SK-N-SH (cell line): ENCODE measurements around the gene ZMYND15. TPM values are rescaled to one million over a fixed set of nuclear protein-coding genes. Genes with fewer than 3 reads are reported as not detected.
"Not testable (repeated sequence)": the region's sequence is repeated elsewhere in the genome, so short reads cannot be mapped to it uniquely, and the experiment has no call there.

Experiments used
- CTCF ChIA-PET: fragments of 300-600, 350-600 bp; formaldehyde crosslinking; extraction: SDS; loops from one replicate; lab custom pipeline; 2021; lab: Yijun Ruan, JAX
- POLR2A ChIA-PET: fragments of 350-600 bp; sonication (Branson Sonifier 250); formaldehyde crosslinking; extraction: SDS; loops from one replicate; lab custom pipeline; 2020; ENCODE audit warnings: antibody characterized with exemption, inconsistent platforms; lab: Yijun Ruan, JAX
- DNase-seq: peaks from one replicate; pipeline ENCODE4 v3.0.0; 2012
- H2AFZ ChIP-seq: fragments of 200-600 bp; sonication (generic); 2 replicates; pipeline ENCODE4 v1.8.1; 2016; ENCODE audit warnings: antibody characterized with exemption, mild to moderate bottlenecking, low read depth
- H3F3A ChIP-seq: fragments of 200-600 bp; sonication (generic); replicated peaks from 2 replicates; pipeline ENCODE3; 2016; ENCODE audit warnings: antibody characterized with exemption, mild to moderate bottlenecking; ENCODE audit not compliant: insufficient read depth
- H3K27ac ChIP-seq, 2 experiments: fragments of 200-500 bp in 1 of 2; fragments of 200-600 bp in 1 of 2; sonication (Bioruptor generic) in 1 of 2; sonication (generic), shearing (Covaris generic) in 1 of 2; 2 replicates each; pipeline versions ENCODE4 v1.5.1 to v1.6.1; 2014 to 2016; ENCODE audit warnings: low read depth in 2 of 2, inconsistent platforms in 1 of 2, low read length in 1 of 2, mild to moderate bottlenecking in 1 of 2, mixed read lengths in 1 of 2
- H3K27me3 ChIP-seq: fragments of 200-600 bp; sonication (generic), shearing (Covaris generic); 2 replicates; pipeline ENCODE4 v1.6.1; 2016; ENCODE audit warnings: mixed run types; ENCODE audit not compliant: insufficient read depth
- H3K36me3 ChIP-seq, 2 experiments: fragments of 200-500 bp in 1 of 2; fragments of 200-600 bp in 1 of 2; sonication (Bioruptor generic) in 1 of 2; sonication (generic) in 1 of 2; replicated peaks in 1 of 2; 2 replicates each; pipeline versions ENCODE3 to v1.5.1; 2014 to 2016; ENCODE audit warnings: low read length in 1 of 2, mild to moderate bottlenecking in 1 of 2; ENCODE audit not compliant: insufficient read depth in 2 of 2, control insufficient read depth in 1 of 2
- H3K4me1 ChIP-seq, 2 experiments: fragments of 200-500 bp in 1 of 2; fragments of 200-600 bp in 1 of 2; sonication (Bioruptor generic) in 1 of 2; sonication (generic), shearing (Covaris generic) in 1 of 2; 2 replicates each; pipeline versions ENCODE4 v1.5.1 to v1.6.1; 2014 to 2016; ENCODE audit warnings: low read depth in 1 of 2, low read length in 1 of 2, mixed run types in 1 of 2; ENCODE audit not compliant: insufficient read depth in 2 of 2, control insufficient read depth in 1 of 2
- H3K4me2 ChIP-seq: fragments of 200-600 bp; sonication (generic), shearing (Covaris generic); 2 replicates; pipeline ENCODE4 v1.6.1; 2017; ENCODE audit warnings: mixed run types
- H3K4me3 ChIP-seq, 2 experiments: fragments of 200-500 bp in 1 of 2; fragments of 200-600 bp in 1 of 2; sonication (Bioruptor generic) in 1 of 2; sonication (generic), shearing (Covaris generic) in 1 of 2; 2 replicates each; pipeline versions ENCODE4 v1.5.1 to v1.8.1; 2014 to 2016; ENCODE audit warnings: low read depth in 2 of 2, inconsistent platforms in 1 of 2, low read length in 1 of 2, mild to moderate bottlenecking in 1 of 2, mixed read lengths in 1 of 2, moderate library complexity in 1 of 2
- H3K79me2 ChIP-seq: fragments of 200-600 bp; sonication (generic); 2 replicates; pipeline ENCODE4 v1.8.1; 2017; ENCODE audit warnings: mild to moderate bottlenecking; ENCODE audit not compliant: insufficient read depth
- H3K9ac ChIP-seq: fragments of 200-600 bp; sonication (generic); 2 replicates; pipeline ENCODE4 v1.6.1; 2017; ENCODE audit warnings: mixed run types
- H3K9me2 ChIP-seq: fragments of 200-600 bp; sonication (generic); 2 replicates; pipeline ENCODE4 v1.6.1; 2017; ENCODE audit warnings: mixed run types
- H3K9me3 ChIP-seq: fragments of 200-600 bp; sonication (generic); 2 replicates; pipeline ENCODE4 v1.6.1; 2017; ENCODE audit warnings: mixed run types, mild to moderate bottlenecking, moderate library complexity
- H4K20me1 ChIP-seq: fragments of 200-600 bp; sonication (generic); 2 replicates; pipeline ENCODE4 v1.6.1; 2017; ENCODE audit warnings: mild to moderate bottlenecking, mixed run types; ENCODE audit not compliant: insufficient read depth
- ELF1 ChIP-seq: IDR thresholded peaks from 2 replicates; pipeline ENCODE4 v1.4.0; 2012
- EZH2phosphoT487 ChIP-seq: fragments of 200-600 bp; sonication (generic); IDR thresholded peaks from 2 replicates; pipeline ENCODE4 v1.6.1; 2017; ENCODE audit warnings: low read depth, mixed run types, mild to moderate bottlenecking, antibody characterized with exemption, moderate library complexity, borderline replicate concordance
- FOXJ3 ChIP-seq: sonication (generic); formaldehyde crosslinking; IDR thresholded peaks from 2 replicates; pipeline ENCODE4 v1.5.1; 2020; ENCODE audit warnings: mild to moderate bottlenecking, missing genetic modification reagents
- GABPA ChIP-seq: IDR thresholded peaks from 2 replicates; pipeline ENCODE4 v1.4.0; 2012; ENCODE audit warnings: low read depth, mild to moderate bottlenecking
- IRF3 ChIP-seq: fragments of 150-350 bp; IDR thresholded peaks from 2 replicates; pipeline ENCODE4 v1.6.1; 2016; ENCODE audit warnings: mild to moderate bottlenecking, low read depth, low read length
- JUND ChIP-seq: IDR thresholded peaks from 2 replicates; pipeline ENCODE4 v1.4.0; 2012
- MEF2A ChIP-seq: IDR thresholded peaks from 2 replicates; pipeline ENCODE4 v1.4.0; 2012; ENCODE audit warnings: low read depth, borderline replicate concordance
- MXI1 ChIP-seq: IDR thresholded peaks from 2 replicates; pipeline ENCODE4 v1.6.1; 2012; ENCODE audit warnings: mild to moderate bottlenecking, low read depth, low read length, improper control_type of control experiment
- PBX3 ChIP-seq: IDR thresholded peaks from 2 replicates; pipeline ENCODE4; 2012
- POLR2AphosphoS5 ChIP-seq: IDR thresholded peaks from 2 replicates; pipeline ENCODE4 v1.6.1; 2012; ENCODE audit warnings: low read depth, low read length
- RAD21 ChIP-seq: IDR thresholded peaks from 2 replicates; pipeline ENCODE4 v1.6.1; 2012; ENCODE audit warnings: mild to moderate bottlenecking, low read length
- RFX5 ChIP-seq: IDR thresholded peaks from 2 replicates; pipeline ENCODE4 v1.6.1; 2012; ENCODE audit warnings: mild to moderate bottlenecking, improper control_type of control experiment, low read length
- SIN3A ChIP-seq: IDR thresholded peaks from 2 replicates; pipeline ENCODE4 v1.6.1; 2012; ENCODE audit warnings: low read depth, mild to moderate bottlenecking, low read length, moderate library complexity, borderline replicate concordance
- SMC3 ChIP-seq: IDR thresholded peaks from 2 replicates; pipeline ENCODE4 v1.6.1; 2012; ENCODE audit warnings: low read depth, low read length, improper control_type of control experiment
- TAF1 ChIP-seq: IDR thresholded peaks from 2 replicates; pipeline ENCODE4 v1.6.1; 2012; ENCODE audit warnings: low read depth, mild to moderate bottlenecking, low read length, moderate library complexity, borderline replicate concordance
- TCF12 ChIP-seq: IDR thresholded peaks from 2 replicates; pipeline ENCODE4 v1.4.0; 2012
- TEAD4 ChIP-seq: IDR thresholded peaks from 2 replicates; pipeline ENCODE4 v1.4.0; 2012; ENCODE audit warnings: mild to moderate bottlenecking, borderline replicate concordance; ENCODE audit not compliant: insufficient read depth
- YY1 ChIP-seq: IDR thresholded peaks from 2 replicates; pipeline ENCODE4 v1.4.0; 2012; ENCODE audit warnings: low read depth, mild to moderate bottlenecking
- WGBS: methylation state at CpG from one replicate; pipeline ENCODE4 v1.1.6; 2017; ENCODE audit warnings: low lambda C conversion rate; 5-methylcytosine and 5-hydroxymethylcytosine counted together
- polyA plus RNA-seq, 3 experiments: library from polyadenylated mRNA; depleted of rRNA; stranded (reverse); fragments of >200 nt; gene quantifications; 2 replicates each; pipeline ENCODE4 v1.2.3, GENCODE V29; 2012
- TF ChIP-seq, protein P1 (sequence below): IDR thresholded peaks from 2 replicates; pipeline ENCODE4 v1.4.0; 2012; ENCODE audit warnings: low read depth, borderline replicate concordance

The ZMYND15 gene
- polyA plus RNA-seq, 1 of the 3 experiments (the other 2 are of a cell fraction) = 0.08 TPM

DNA sequence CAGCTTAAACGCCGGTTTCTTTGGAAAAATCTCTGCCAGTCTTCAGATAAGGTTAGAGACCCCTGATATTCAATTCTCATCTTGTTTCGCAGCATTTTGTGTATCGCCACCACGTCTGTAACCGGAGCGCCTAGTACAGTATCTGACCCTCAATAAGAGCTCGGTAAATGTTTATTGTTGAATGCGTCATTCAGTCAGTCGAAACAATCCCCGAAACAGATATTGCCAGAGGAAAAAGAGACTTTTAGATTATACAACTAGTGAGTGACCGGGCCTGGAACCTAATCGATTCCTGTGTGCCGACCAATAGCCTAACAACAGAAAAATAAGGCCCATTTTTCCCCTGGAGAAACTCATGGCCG lies 36.3 kb upstream of the ZMYND15 start:
- peaks cover 0 to 15% of the 10 kb centered on the region in 2 experiments; a peak in 2 of 4 replicates for H3K4me1 ChIP-seq
- 0 out of 2 replicates have a peak, but pooled peaks cover 3% of the 10 kb centered on the region for H4K20me1 ChIP-seq
- peak overlapping the region; percentile 96 for H3K9ac ChIP-seq
- ChIA-PET POLR2A (interaction anchor here (1.8 kb wide), 1 partner anchor 87 kb away, joined by 5 read pairs; no protein-coding TSS in a partner anchor), CTCF (interaction anchor here (0.5 to 1.4 kb wide), 4 partner anchors 9 to 138 kb away, joined by 3 to 4 read pairs (median 4); no protein-coding TSS in a partner anchor)
- peaks cover 6% of the 10 kb centered on the region for H3F3A ChIP-seq
- peak overlapping the region; percentile 99 for H3K4me2 ChIP-seq
- no peaks in the 10 kb centered on the region for H3K9me2 ChIP-seq
- peaks cover 60% of the 10 kb centered on the region for H3K79me2 ChIP-seq
- H3K9me3 ChIP-seq = no peaks in the 10 kb centered on the region
- H3K4me3 ChIP-seq = peak overlapping the region; percentile 87 to 100
- no peaks in the 10 kb centered on the region for H3K27me3 ChIP-seq
- H3K27ac ChIP-seq = peak overlapping the region in 1 of 2 experiments; percentile 42; a peak in 2 of 4 replicates
- 2% methylated on average over 15 of the region's 15 CpGs for WGBS
- H2AFZ ChIP-seq = peak overlapping the region; percentile 86
- DNase-seq = no peak
- no peaks in the 10 kb centered on the region for H3K36me3 ChIP-seq
- TF ChIP-seq JUND (no peak), GABPA (no peak), ELF1 (no peak), EZH2phosphoT487 (no peak), FOXJ3 (CRISPR knock-in tag) (no peak), RAD21 (no peak)
- TF ChIP-seq, protein P1, sequence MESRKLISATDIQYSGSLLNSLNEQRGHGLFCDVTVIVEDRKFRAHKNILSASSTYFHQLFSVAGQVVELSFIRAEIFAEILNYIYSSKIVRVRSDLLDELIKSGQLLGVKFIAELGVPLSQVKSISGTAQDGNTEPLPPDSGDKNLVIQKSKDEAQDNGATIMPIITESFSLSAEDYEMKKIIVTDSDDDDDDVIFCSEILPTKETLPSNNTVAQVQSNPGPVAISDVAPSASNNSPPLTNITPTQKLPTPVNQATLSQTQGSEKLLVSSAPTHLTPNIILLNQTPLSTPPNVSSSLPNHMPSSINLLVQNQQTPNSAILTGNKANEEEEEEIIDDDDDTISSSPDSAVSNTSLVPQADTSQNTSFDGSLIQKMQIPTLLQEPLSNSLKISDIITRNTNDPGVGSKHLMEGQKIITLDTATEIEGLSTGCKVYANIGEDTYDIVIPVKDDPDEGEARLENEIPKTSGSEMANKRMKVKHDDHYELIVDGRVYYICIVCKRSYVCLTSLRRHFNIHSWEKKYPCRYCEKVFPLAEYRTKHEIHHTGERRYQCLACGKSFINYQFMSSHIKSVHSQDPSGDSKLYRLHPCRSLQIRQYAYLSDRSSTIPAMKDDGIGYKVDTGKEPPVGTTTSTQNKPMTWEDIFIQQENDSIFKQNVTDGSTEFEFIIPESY = no peak
- TF ChIP-seq, all 33 proteins: peak for 0

GRCh38 chr17:4704574-4704907 lies 35.1 kb upstream of the ZMYND15 start:
- peaks cover 47% of the 10 kb centered on the region for H3K79me2 ChIP-seq
- H3K27ac ChIP-seq = peak overlapping the region in 1 of 2 experiments; percentile 42; a peak in 2 of 4 replicates
- DNase-seq, H3F3A ChIP-seq, H3K27me3 ChIP-seq, H3K9me2 ChIP-seq, H3K36me3 ChIP-seq, H4K20me1 ChIP-seq, H3K9me3 ChIP-seq: not testable (repeated sequence)
- peak overlapping the region; percentile 87 to 100 for H3K4me3 ChIP-seq
- peaks cover 0 to 18% of the 10 kb centered on the region in 2 experiments; a peak in 2 of 4 replicates for H3K4me1 ChIP-seq
- peak overlapping the region; percentile 96; the same call in 1 of the 2 replicates for H3K9ac ChIP-seq
- ChIA-PET POLR2A (interaction anchor here (0.5 to 1.8 kb wide), 3 partner anchors 86 to 561 kb away, joined by 3 to 5 read pairs (median 3); partner anchors contain the start of gene INCA1), CTCF (interaction anchor here (0.6 to 1.0 kb wide), 2 partner anchors 134 to 138 kb away, joined by 3 read pairs; no protein-coding TSS in a partner anchor)
- peak overlapping the region; percentile 99 for H3K4me2 ChIP-seq
- H2AFZ ChIP-seq = peak overlapping the region; percentile 86
- WGBS = 57% methylated on average over 14 of the region's 14 CpGs

DNA sequence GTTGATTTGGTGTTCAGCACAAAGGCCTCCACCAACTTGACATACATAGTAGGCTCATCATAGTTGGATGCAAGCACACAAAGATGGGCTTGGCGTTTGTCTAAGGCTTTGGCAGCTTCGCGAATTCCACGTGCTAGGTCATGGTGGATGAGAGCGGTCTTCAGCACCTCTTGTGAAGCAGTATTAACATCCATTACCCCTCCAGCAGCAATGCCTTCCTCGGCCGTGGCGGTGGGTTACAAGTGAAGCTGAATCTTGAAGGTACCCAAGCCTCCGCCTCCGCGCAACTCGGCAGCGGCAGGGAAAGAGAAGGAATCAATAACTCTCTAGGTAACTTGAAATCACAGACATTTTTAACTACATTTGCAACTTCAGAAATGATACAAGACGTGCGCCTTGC lies 34.6 kb upstream of the ZMYND15 start:
- peak overlapping the region; percentile 99 for H3K4me2 ChIP-seq
- H3K79me2 ChIP-seq = peaks cover 43% of the 10 kb centered on the region
- H3K9me3 ChIP-seq = no peaks in the 10 kb centered on the region
- peaks cover 11% of the 10 kb centered on the region for H3F3A ChIP-seq
- H3K4me3 ChIP-seq = no peak overlapping the region
- H3K36me3 ChIP-seq = no peaks in the 10 kb centered on the region
- no peak overlapping the region for H3K27ac ChIP-seq
- WGBS = 96% methylated on average over 15 of the region's 15 CpGs
- DNase-seq = no peak
- 0 out of 2 replicates have a peak, but pooled peaks cover 3% of the 10 kb centered on the region for H4K20me1 ChIP-seq
- no peak overlapping the region for H3K9ac ChIP-seq
- ChIA-PET POLR2A (interaction anchor here (1.8 kb wide), 1 partner anchor 85 kb away, joined by 5 read pairs; no protein-coding TSS in a partner anchor), CTCF (interaction anchor here (0.6 kb wide), 2 partner anchors 135 to 139 kb away, joined by 3 read pairs; no protein-coding TSS in a partner anchor)
- H3K9me2 ChIP-seq = no peaks in the 10 kb centered on the region
- no peaks in the 10 kb centered on the region for H3K27me3 ChIP-seq
- peaks cover 0 to 21% of the 10 kb centered on the region in 2 experiments; a peak in 2 of 4 replicates for H3K4me1 ChIP-seq
- H2AFZ ChIP-seq = no peak overlapping the region
- TF ChIP-seq IRF3 = no peak
- TF ChIP-seq YY1 = no peak
- no peak for TF ChIP-seq MEF2A
- no peak for TF ChIP-seq RFX5
- no peak for TF ChIP-seq TEAD4
- no peak for TF ChIP-seq ELF1
- no peak for TF ChIP-seq SIN3A
- no peak for TF ChIP-seq TAF1
- TF ChIP-seq SMC3 = no peak
- no peak for TF ChIP-seq MXI1
- TF ChIP-seq POLR2AphosphoS5 = no peak
- TF ChIP-seq TCF12 = no peak
- TF ChIP-seq PBX3 = no peak
- TF ChIP-seq GABPA = no peak
